HEK293 (cell line): Measurements from ENCODE around the gene FAM163A.

Experiments
- CTCF ChIA-PET: fragments of 350-600 bp; formaldehyde crosslinking; extraction: SDS; loops from one replicate; lab custom pipeline; 2021; ENCODE audit warnings: antibody characterized with exemption; lab: Yijun Ruan, JAX
- POLR2A ChIA-PET: fragments of 300-600 bp; formaldehyde crosslinking; extraction: SDS; loops from one replicate; lab custom pipeline; 2020; ENCODE audit warnings: antibody characterized with exemption, inconsistent platforms; lab: Yijun Ruan, JAX
- H3K27ac ChIP-seq: fragments of 200-500 bp; sonication (Bioruptor generic); 2 replicates; pipeline ENCODE4 v1.5.1; 2014; ENCODE audit warnings: low read depth, low read length, control low read depth, inconsistent platforms; ENCODE audit errors: extremely low read depth
- H3K36me3 ChIP-seq, 2 experiments: fragments of 200-500 bp in 1 of 2; sonication (Bioruptor generic) in 1 of 2; 1 replicate in 1 of 2; 2 replicates in 1 of 2; pipeline ENCODE4 v1.5.1; 2014 to 2017; ENCODE audit warnings: inconsistent platforms in 2 of 2, low read length in 2 of 2; ENCODE audit not compliant: control insufficient read depth in 2 of 2, insufficient read depth in 1 of 2
- H3K4me1 ChIP-seq: fragments of 200-500 bp; sonication (Bioruptor generic); 2 replicates; pipeline ENCODE4 v1.5.1; 2014; ENCODE audit warnings: mild to moderate bottlenecking, low read length, inconsistent platforms; ENCODE audit not compliant: control insufficient read depth, insufficient read depth
- H3K4me3 ChIP-seq: 2 replicates; pipeline ENCODE4 v1.5.1; 2011; ENCODE audit warnings: low read depth, mild to moderate bottlenecking, control low read depth, low read length, moderate library complexity
- H3K9me3 ChIP-seq: fragments of 200-500 bp; sonication (Bioruptor generic); 2 replicates; pipeline ENCODE4 v1.5.1; 2014; ENCODE audit warnings: low read depth, low read length, inconsistent platforms; ENCODE audit not compliant: control insufficient read depth, insufficient read depth
- GLIS1 ChIP-seq: fragments of 450-650 bp; formaldehyde crosslinking; IDR thresholded peaks from 2 replicates; pipeline ENCODE4 v1.5.1; 2016; ENCODE audit warnings: missing biosample characterization, missing genetic modification characterization
- HOXA7 ChIP-seq: sonication (generic); formaldehyde crosslinking; IDR thresholded peaks from 2 replicates; pipeline ENCODE4 v1.8.1; 2022; ENCODE audit warnings: missing genetic modification reagents, borderline replicate concordance
- HOXC10 ChIP-seq: sonication (generic); formaldehyde crosslinking; IDR thresholded peaks from 2 replicates; pipeline ENCODE4 v1.8.1; 2023; ENCODE audit warnings: mild to moderate bottlenecking, missing genetic modification reagents
- ZBTB1 ChIP-seq: fragments of 450-650 bp; formaldehyde crosslinking; IDR thresholded peaks from 2 replicates; pipeline ENCODE4 v1.5.1; 2016; ENCODE audit warnings: missing biosample characterization, missing genetic modification characterization
- ZBTB48 ChIP-seq: fragments of 450-650 bp; formaldehyde crosslinking; IDR thresholded peaks from 2 replicates; pipeline ENCODE4 v1.5.1; 2016; ENCODE audit warnings: missing biosample characterization, missing genetic modification characterization
- ZBTB49 ChIP-seq: fragments of 450-650 bp; formaldehyde crosslinking; IDR thresholded peaks from 2 replicates; pipeline ENCODE4 v1.5.1; 2016; ENCODE audit warnings: missing biosample characterization, missing genetic modification characterization, low read depth
- ZFP69B ChIP-seq: fragments of 450-650 bp; formaldehyde crosslinking; IDR thresholded peaks from 2 replicates; pipeline ENCODE4 v1.5.1; 2016; ENCODE audit warnings: missing biosample characterization, missing genetic modification characterization
- ZIC2 ChIP-seq: fragments of 450-650 bp; formaldehyde crosslinking; IDR thresholded peaks from 2 replicates; pipeline ENCODE4 v1.5.1; 2016; ENCODE audit warnings: missing biosample characterization, missing genetic modification characterization
- ZNF10 ChIP-seq: fragments of 450-650 bp; formaldehyde crosslinking; IDR thresholded peaks from 2 replicates; pipeline ENCODE4 v1.5.1; 2017; ENCODE audit warnings: missing biosample characterization, missing genetic modification characterization
- ZNF114 ChIP-seq: fragments of 450-650 bp; formaldehyde crosslinking; IDR thresholded peaks from 2 replicates; pipeline ENCODE4 v1.5.0; 2017; ENCODE audit warnings: missing biosample characterization, missing genetic modification characterization
- ZNF121 ChIP-seq: fragments of 450-650 bp; formaldehyde crosslinking; IDR thresholded peaks from 2 replicates; pipeline ENCODE4 v1.5.1; 2016; ENCODE audit warnings: missing biosample characterization, missing genetic modification characterization
- ZNF155 ChIP-seq: fragments of 450-650 bp; formaldehyde crosslinking; IDR thresholded peaks from 2 replicates; pipeline ENCODE4 v1.5.1; 2016; ENCODE audit warnings: missing biosample characterization, missing genetic modification characterization
- ZNF174 ChIP-seq: fragments of 450-650 bp; formaldehyde crosslinking; IDR thresholded peaks from 2 replicates; pipeline ENCODE4 v1.5.0; 2017; ENCODE audit warnings: missing biosample characterization, mild to moderate bottlenecking, missing genetic modification characterization
- ZNF571 ChIP-seq: fragments of 450-650 bp; formaldehyde crosslinking; IDR thresholded peaks from 2 replicates; pipeline ENCODE4 v1.5.0; 2017; ENCODE audit warnings: missing biosample characterization, missing genetic modification characterization
- ZNF585B ChIP-seq: fragments of 450-650 bp; formaldehyde crosslinking; IDR thresholded peaks from 2 replicates; pipeline ENCODE4 v1.5.1; 2016; ENCODE audit warnings: missing biosample characterization, missing genetic modification characterization
- ZNF596 ChIP-seq: fragments of 450-650 bp; IDR thresholded peaks from 2 replicates; pipeline ENCODE4 v1.5.0; 2018; ENCODE audit warnings: missing biosample characterization, mild to moderate bottlenecking, missing genetic modification characterization, moderate library complexity
- ZNF600 ChIP-seq: fragments of 450-650 bp; formaldehyde crosslinking; IDR thresholded peaks from 2 replicates; pipeline ENCODE4 v1.5.1; 2016; ENCODE audit warnings: missing biosample characterization, missing genetic modification characterization
- ZNF623 ChIP-seq: fragments of 450-650 bp; formaldehyde crosslinking; IDR thresholded peaks from 2 replicates; pipeline ENCODE4 v1.5.1; 2016; ENCODE audit warnings: missing biosample characterization, missing genetic modification characterization
- ZNF664 ChIP-seq: fragments of 450-650 bp; formaldehyde crosslinking; IDR thresholded peaks from 2 replicates; pipeline ENCODE4 v1.5.1; 2016; ENCODE audit warnings: missing biosample characterization, missing genetic modification characterization
- ZNF677 ChIP-seq: fragments of 450-650 bp; IDR thresholded peaks from 2 replicates; pipeline ENCODE4 v1.5.0; 2018; ENCODE audit warnings: missing biosample characterization, mild to moderate bottlenecking, missing genetic modification characterization, moderate library complexity
- ZNF707 ChIP-seq: fragments of 450-650 bp; formaldehyde crosslinking; IDR thresholded peaks from 2 replicates; pipeline ENCODE4 v1.5.1; 2016; ENCODE audit warnings: missing biosample characterization, missing genetic modification characterization
- ZNF776 ChIP-seq: fragments of 450-650 bp; formaldehyde crosslinking; IDR thresholded peaks from 2 replicates; pipeline ENCODE4 v1.5.0; 2017; ENCODE audit warnings: missing biosample characterization, missing genetic modification characterization, borderline replicate concordance
- ZNF792 ChIP-seq: fragments of 450-650 bp; formaldehyde crosslinking; IDR thresholded peaks from 2 replicates; pipeline ENCODE4 v1.5.1; 2016; ENCODE audit warnings: missing biosample characterization, missing genetic modification characterization
- TF ChIP-seq, protein P1 (sequence below): fragments of 450-650 bp; formaldehyde crosslinking; IDR thresholded peaks from 2 replicates; pipeline ENCODE4 v1.5.1; 2016; ENCODE audit warnings: missing biosample characterization, missing genetic modification characterization
- TF ChIP-seq, protein P2 (sequence below): fragments of 450-650 bp; formaldehyde crosslinking; IDR thresholded peaks from 2 replicates; pipeline ENCODE4 v1.5.1; 2016; ENCODE audit warnings: missing biosample characterization, missing genetic modification characterization
- TF ChIP-seq, protein P3 (sequence below): fragments of 450-650 bp; formaldehyde crosslinking; IDR thresholded peaks from 2 replicates; pipeline ENCODE4 v1.5.1; 2017; ENCODE audit warnings: missing biosample characterization, missing genetic modification characterization

The FAM163A gene

DNA sequence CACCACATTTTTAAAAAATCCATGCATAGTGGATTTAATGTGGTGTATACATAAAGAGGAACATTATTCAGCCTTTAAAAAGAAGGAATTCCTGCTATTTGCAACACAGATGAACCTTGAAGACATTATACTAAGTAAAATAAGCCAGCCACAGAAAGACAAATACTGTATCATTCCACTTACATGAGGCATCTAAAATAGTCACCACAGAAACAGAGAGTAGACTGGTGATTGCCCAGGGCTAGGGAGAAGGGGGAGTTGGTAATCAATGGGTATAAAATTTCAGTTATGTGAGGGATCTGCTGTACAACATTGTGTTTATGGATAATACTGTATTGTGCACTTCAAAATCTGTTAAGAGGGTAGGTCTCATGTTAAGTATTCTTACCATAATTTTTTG lies 10.0 kb downstream of the FAM163A start:
- POLR2A ChIA-PET: no interaction called here
- TF ChIP-seq ZBTB48 (tag by site-specific recombination) (no peak), ZNF600 (tag by site-specific recombination) (no peak), GLIS1 (tag by site-specific recombination) (no peak), ZNF664 (tag by site-specific recombination) (no peak), ZNF155 (tag by site-specific recombination) (no peak), ZNF121 (no peak), ZBTB49 (tag by site-specific recombination) (no peak), ZNF571 (no peak), HOXC10 (CRISPR knock-in tag) (no peak), HOXA7 (no peak), ZNF707 (no peak), ZIC2 (tag by site-specific recombination) (no peak), ZFP69B (tag by site-specific recombination) (no peak), ZNF677 (tag by site-specific recombination) (no peak), ZNF585B (tag by site-specific recombination) (no peak), ZNF114 (tag by site-specific recombination) (no peak), ZNF174 (no peak), ZNF792 (tag by site-specific recombination) (no peak)
- TF ChIP-seq, protein P1, sequence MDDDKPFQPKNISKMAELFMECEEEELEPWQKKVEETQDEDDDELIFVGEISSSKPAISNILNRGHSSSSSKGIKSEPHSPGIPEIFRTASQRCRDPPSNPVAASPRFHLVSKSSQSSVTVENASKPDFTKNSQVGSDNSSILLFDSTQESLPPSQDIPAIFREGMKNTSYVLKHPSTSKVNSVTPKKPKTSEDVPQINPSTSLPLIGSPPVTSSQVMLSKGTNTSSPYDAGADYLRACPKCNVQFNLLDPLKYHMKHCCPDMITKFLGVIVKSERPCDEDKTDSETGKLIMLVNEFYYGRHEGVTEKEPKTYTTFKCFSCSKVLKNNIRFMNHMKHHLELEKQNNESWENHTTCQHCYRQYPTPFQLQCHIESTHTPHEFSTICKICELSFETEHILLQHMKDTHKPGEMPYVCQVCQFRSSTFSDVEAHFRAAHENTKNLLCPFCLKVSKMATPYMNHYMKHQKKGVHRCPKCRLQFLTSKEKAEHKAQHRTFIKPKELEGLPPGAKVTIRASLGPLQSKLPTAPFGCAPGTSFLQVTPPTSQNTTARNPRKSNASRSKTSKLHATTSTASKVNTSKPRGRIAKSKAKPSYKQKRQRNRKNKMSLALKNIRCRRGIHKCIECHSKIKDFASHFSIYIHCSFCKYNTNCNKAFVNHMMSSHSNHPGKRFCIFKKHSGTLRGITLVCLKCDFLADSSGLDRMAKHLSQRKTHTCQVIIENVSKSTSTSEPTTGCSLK (tag by site-specific recombination): no peak
- TF ChIP-seq, protein P2, sequence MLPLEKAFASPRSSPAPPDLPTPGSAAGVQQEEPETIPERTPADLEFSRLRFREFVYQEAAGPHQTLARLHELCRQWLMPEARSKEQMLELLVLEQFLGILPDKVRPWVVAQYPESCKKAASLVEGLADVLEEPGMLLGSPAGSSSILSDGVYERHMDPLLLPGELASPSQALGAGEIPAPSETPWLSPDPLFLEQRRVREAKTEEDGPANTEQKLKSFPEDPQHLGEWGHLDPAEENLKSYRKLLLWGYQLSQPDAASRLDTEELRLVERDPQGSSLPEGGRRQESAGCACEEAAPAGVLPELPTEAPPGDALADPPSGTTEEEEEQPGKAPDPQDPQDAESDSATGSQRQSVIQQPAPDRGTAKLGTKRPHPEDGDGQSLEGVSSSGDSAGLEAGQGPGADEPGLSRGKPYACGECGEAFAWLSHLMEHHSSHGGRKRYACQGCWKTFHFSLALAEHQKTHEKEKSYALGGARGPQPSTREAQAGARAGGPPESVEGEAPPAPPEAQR (tag by site-specific recombination): no peak

GRCh38 chr1:179754041-179754624 lies 11.0 kb downstream of the FAM163A start:
- Histone ChIP-seq H3K4me3 (no peak overlapping the region), H3K9me3 (no peaks in the 10 kb centered on the region), H3K27ac (no peak overlapping the region), H3K36me3 (no peaks in the 10 kb centered on the region), H3K4me1 (no peaks in the 10 kb centered on the region)
- CTCF ChIA-PET: no interaction called here
- TF ChIP-seq ZBTB1 (tag by site-specific recombination) (no peak), ZNF623 (tag by site-specific recombination) (no peak), ZNF776 (no peak), ZNF600 (tag by site-specific recombination) (no peak), ZIC2 (tag by site-specific recombination) (no peak), ZBTB48 (tag by site-specific recombination) (no peak), ZNF596 (tag by site-specific recombination) (no peak), ZNF10 (tag by site-specific recombination) (no peak)
- TF ChIP-seq, protein P3, sequence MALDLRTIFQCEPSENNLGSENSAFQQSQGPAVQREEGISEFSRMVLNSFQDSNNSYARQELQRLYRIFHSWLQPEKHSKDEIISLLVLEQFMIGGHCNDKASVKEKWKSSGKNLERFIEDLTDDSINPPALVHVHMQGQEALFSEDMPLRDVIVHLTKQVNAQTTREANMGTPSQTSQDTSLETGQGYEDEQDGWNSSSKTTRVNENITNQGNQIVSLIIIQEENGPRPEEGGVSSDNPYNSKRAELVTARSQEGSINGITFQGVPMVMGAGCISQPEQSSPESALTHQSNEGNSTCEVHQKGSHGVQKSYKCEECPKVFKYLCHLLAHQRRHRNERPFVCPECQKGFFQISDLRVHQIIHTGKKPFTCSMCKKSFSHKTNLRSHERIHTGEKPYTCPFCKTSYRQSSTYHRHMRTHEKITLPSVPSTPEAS (tag by site-specific recombination): no peak
- TF ChIP-seq, all 188 proteins: peak for 0
- POLR2A ChIA-PET: no interaction called here

More for the DNA sequence above, 10.0 kb downstream of the FAM163A start:
- CTCF ChIA-PET: no interaction called here
- Histone ChIP-seq H3K9me3 (no peaks in the 10 kb centered on the region), H3K4me3 (no peak overlapping the region), H3K4me1 (no peaks in the 10 kb centered on the region), H3K27ac (no peak overlapping the region), H3K36me3 (no peaks in the 10 kb centered on the region)
